Ishikawa (cell line): ENCODE data around the gene KLHL3.

Experiments used
- CEBPB ChIP-seq: IDR thresholded peaks from 2 replicates; pipeline ENCODE4 v1.6.1; 2012
- CREB1 ChIP-seq: IDR thresholded peaks from 2 replicates; pipeline ENCODE4 v1.6.1; 2012; ENCODE audit warnings: low read depth
- EGR1 ChIP-seq: IDR thresholded peaks from 2 replicates; pipeline ENCODE4 v1.6.1; 2012
- EP300 ChIP-seq: IDR thresholded peaks from 2 replicates; pipeline ENCODE4 v1.6.1; 2012; ENCODE audit warnings: borderline replicate concordance
- FOXM1 ChIP-seq: IDR thresholded peaks from 2 replicates; pipeline ENCODE4 v1.6.1; 2012; ENCODE audit warnings: low read depth, borderline replicate concordance
- NFIC ChIP-seq: IDR thresholded peaks from 2 replicates; pipeline ENCODE4 v1.6.1; 2012
- RAD21 ChIP-seq: IDR thresholded peaks from 2 replicates; pipeline ENCODE4 v1.6.1; 2012; ENCODE audit warnings: low read depth
- TAF1 ChIP-seq: IDR thresholded peaks from 2 replicates; pipeline ENCODE4 v1.6.1; 2012; ENCODE audit warnings: low read depth, mild to moderate bottlenecking
- TCF12 ChIP-seq: IDR thresholded peaks from 2 replicates; pipeline ENCODE4 v1.6.1; 2012; ENCODE audit warnings: low read depth
- TEAD4 ChIP-seq: IDR thresholded peaks from 2 replicates; pipeline ENCODE4 v1.6.1; 2012
- USF1 ChIP-seq: IDR thresholded peaks from 2 replicates; pipeline ENCODE4 v1.6.1; 2012
- YY1 ChIP-seq: IDR thresholded peaks from 2 replicates; pipeline ENCODE4 v1.6.1; 2012; ENCODE audit warnings: low read depth
- ZBTB7A ChIP-seq: IDR thresholded peaks from 2 replicates; pipeline ENCODE4 v1.6.1; 2012; ENCODE audit warnings: low read depth
- TF ChIP-seq, protein P1 (sequence below): IDR thresholded peaks from 2 replicates; pipeline ENCODE4 v1.6.1; 2012
- TF ChIP-seq, protein P2 (sequence below): IDR thresholded peaks from 2 replicates; pipeline ENCODE4 v1.6.1; 2012; ENCODE audit warnings: low read depth, mild to moderate bottlenecking

The KLHL3 gene

GRCh38 chr5:137708062-137708461, 27.8 kb downstream of the KLHL3 start:
- TF ChIP-seq NFIC (no peak), CEBPB (no peak), FOXM1 (no peak), USF1 (no peak), TEAD4 (no peak), EP300 (no peak), CREB1 (no peak), TCF12 (no peak), YY1 (no peak), RAD21 (no peak), TAF1 (no peak), EGR1 (no peak)
- TF ChIP-seq, protein P1, sequence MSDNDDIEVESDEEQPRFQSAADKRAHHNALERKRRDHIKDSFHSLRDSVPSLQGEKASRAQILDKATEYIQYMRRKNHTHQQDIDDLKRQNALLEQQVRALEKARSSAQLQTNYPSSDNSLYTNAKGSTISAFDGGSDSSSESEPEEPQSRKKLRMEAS, result no peak

DNA sequence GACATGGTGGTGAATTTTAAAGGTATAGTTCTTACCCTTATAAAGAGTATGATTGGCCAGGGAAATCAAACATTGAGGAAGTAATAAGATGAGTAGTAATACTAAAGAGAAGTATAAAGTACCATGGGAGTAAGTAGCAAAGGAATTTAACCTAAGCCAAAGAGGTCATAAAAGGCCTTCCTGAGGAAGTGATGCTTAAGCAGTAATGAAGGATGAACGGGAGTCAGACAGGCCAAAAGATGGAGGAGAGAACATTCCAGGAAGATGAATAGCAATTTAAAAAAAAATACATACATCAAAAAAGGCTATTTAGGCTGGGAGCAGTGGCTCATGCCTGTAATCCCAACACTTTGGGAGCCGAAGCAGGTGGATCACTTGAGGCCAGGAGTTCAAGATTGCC, 29.0 kb downstream of the KLHL3 start:
- TF ChIP-seq TCF12 (no peak), EP300 (no peak), EGR1 (no peak), FOXM1 (no peak), TEAD4 (no peak), ZBTB7A (no peak), USF1 (no peak), CREB1 (no peak), YY1 (no peak), RAD21 (no peak), CEBPB (no peak), TAF1 (no peak)
- TF ChIP-seq, protein P2, sequence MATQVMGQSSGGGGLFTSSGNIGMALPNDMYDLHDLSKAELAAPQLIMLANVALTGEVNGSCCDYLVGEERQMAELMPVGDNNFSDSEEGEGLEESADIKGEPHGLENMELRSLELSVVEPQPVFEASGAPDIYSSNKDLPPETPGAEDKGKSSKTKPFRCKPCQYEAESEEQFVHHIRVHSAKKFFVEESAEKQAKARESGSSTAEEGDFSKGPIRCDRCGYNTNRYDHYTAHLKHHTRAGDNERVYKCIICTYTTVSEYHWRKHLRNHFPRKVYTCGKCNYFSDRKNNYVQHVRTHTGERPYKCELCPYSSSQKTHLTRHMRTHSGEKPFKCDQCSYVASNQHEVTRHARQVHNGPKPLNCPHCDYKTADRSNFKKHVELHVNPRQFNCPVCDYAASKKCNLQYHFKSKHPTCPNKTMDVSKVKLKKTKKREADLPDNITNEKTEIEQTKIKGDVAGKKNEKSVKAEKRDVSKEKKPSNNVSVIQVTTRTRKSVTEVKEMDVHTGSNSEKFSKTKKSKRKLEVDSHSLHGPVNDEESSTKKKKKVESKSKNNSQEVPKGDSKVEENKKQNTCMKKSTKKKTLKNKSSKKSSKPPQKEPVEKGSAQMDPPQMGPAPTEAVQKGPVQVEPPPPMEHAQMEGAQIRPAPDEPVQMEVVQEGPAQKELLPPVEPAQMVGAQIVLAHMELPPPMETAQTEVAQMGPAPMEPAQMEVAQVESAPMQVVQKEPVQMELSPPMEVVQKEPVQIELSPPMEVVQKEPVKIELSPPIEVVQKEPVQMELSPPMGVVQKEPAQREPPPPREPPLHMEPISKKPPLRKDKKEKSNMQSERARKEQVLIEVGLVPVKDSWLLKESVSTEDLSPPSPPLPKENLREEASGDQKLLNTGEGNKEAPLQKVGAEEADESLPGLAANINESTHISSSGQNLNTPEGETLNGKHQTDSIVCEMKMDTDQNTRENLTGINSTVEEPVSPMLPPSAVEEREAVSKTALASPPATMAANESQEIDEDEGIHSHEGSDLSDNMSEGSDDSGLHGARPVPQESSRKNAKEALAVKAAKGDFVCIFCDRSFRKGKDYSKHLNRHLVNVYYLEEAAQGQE, result no peak
- TF ChIP-seq, protein P1, result no peak

- TF ChIP-seq YY1, result no peak
- no peak for TF ChIP-seq EP300
- no peak for TF ChIP-seq RAD21
- TF ChIP-seq TCF12, result no peak
- TF ChIP-seq, protein P2, result no peak
- TF ChIP-seq EGR1, result no peak
- TF ChIP-seq FOXM1, result no peak
- no peak for TF ChIP-seq NFIC
- no peak for TF ChIP-seq TAF1
Measured at GRCh38 chr5:137705106-137705505, 30.8 kb downstream of the KLHL3 start.

- TF ChIP-seq FOXM1 (no peak), ZBTB7A (no peak), TAF1 (no peak), NFIC (no peak)
Measured at GRCh38 chr5:137703565-137703964, 32.3 kb downstream of the KLHL3 start.

- TF ChIP-seq RAD21 (no peak), TEAD4 (no peak), NFIC (no peak), CEBPB (no peak), YY1 (no peak), EP300 (no peak), ZBTB7A (no peak), EGR1 (no peak), TAF1 (no peak), CREB1 (no peak), TCF12 (no peak)
- TF ChIP-seq, protein P2, result no peak
Measured at GRCh38 chr5:137700282-137700680, 35.6 kb downstream of the KLHL3 start.
